ENCODE measurements around the gene GPR108.
A peak's percentile ranks its signal among the peaks of the same experiment; 100 is the strongest.
"Not testable (repeated sequence)": the region's sequence is repeated elsewhere in the genome, so short reads cannot be mapped to it uniquely, and the experiment has no call there.

GPR108 gene

DNA sequence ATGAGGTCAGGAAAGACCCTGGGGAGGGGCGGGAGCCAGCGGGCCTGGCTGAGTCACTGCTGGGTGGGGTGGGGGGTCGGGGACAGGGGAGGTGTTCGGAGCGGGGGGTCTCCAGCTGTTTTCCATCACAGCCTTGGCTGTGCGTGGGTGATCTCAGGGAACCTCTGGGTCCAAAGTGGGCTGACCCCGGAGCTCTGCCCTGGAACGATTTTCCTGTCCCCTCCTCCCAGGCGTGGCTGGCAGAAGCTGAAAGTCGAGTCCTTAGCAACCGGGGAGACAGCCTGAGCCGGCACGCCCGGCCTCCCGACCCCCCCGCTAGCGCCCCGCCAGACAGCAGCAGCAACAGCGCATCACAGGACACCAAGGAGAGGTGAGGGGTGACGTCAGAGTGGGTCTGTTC, 12.7 kb upstream of the GPR108 start:
- ATAC-seq (no peak), DNase-seq (no peak)
- H3K27ac Mint-ChIP-seq = no peak overlapping the region
- peaks cover 51% of the 10 kb centered on the region for H3K36me3 Mint-ChIP-seq (ENCODE audit: low read depth)
- H3K9me3 Mint-ChIP-seq = no peaks in the 10 kb centered on the region
- H3K27me3 Mint-ChIP-seq = no peaks in the 10 kb centered on the region
- H3K4me1 Mint-ChIP-seq = peaks cover 11% of the 10 kb centered on the region
- H3K4me3 Mint-ChIP-seq = no peak overlapping the region

DNA sequence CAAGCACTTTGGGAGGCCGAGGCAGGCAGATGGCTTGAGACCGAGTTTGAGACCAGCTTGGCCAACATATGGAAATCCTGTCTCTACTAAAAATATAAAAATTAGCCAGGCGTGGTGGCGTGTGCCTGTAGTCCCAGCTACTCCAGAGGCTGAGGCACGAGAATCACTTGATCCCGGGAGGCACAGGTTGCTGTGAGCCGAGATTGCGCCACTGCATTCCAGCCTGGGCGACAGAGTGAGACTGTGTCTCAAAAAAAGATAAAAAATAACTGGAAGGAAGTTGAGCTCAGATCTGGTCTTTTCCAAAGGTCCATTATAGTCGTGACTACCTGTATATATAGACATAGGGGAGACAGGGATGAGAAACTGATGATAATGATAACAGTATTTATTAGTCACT, 11.2 kb upstream of the GPR108 start:
- ATAC-seq, DNase-seq, H3K4me1 Mint-ChIP-seq, H3K27ac Mint-ChIP-seq, H3K4me3 Mint-ChIP-seq, H3K27me3 Mint-ChIP-seq, H3K9me3 Mint-ChIP-seq: not testable (repeated sequence)
- H3K36me3 Mint-ChIP-seq (ENCODE audit: low read depth) = peaks cover 56% of the 10 kb centered on the region

DNA sequence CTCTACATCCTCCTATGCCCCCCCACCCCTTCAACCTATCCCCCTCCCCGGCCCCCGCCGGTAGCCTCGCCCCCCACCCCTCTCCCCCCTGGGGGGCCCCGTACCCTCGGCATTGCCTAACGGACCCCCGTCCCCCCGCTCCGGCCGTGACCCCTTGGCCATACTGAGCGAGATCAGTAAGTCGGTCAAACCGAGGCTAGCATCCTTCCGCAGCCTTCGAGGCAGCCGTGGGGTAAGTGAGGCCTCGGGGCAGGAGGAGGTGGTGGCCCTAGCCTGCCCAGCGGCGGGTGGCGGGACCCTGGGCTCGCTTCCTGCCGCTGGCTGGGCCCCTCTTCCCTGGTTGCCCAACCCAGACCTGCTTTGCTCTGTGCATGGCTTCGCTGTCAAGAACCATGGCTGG, 8.6 kb upstream of the GPR108 start:
- no peaks in the 10 kb centered on the region for H3K27me3 Mint-ChIP-seq
- H3K27ac Mint-ChIP-seq = no peak overlapping the region
- DNase-seq = no peak
- H3K4me3 Mint-ChIP-seq = no peak overlapping the region
- H3K36me3 Mint-ChIP-seq (ENCODE audit: low read depth) = peaks cover 61% of the 10 kb centered on the region
- no peaks in the 10 kb centered on the region for H3K9me3 Mint-ChIP-seq
- H3K4me1 Mint-ChIP-seq = peaks cover 12% of the 10 kb centered on the region
- no peak for ATAC-seq

DNA sequence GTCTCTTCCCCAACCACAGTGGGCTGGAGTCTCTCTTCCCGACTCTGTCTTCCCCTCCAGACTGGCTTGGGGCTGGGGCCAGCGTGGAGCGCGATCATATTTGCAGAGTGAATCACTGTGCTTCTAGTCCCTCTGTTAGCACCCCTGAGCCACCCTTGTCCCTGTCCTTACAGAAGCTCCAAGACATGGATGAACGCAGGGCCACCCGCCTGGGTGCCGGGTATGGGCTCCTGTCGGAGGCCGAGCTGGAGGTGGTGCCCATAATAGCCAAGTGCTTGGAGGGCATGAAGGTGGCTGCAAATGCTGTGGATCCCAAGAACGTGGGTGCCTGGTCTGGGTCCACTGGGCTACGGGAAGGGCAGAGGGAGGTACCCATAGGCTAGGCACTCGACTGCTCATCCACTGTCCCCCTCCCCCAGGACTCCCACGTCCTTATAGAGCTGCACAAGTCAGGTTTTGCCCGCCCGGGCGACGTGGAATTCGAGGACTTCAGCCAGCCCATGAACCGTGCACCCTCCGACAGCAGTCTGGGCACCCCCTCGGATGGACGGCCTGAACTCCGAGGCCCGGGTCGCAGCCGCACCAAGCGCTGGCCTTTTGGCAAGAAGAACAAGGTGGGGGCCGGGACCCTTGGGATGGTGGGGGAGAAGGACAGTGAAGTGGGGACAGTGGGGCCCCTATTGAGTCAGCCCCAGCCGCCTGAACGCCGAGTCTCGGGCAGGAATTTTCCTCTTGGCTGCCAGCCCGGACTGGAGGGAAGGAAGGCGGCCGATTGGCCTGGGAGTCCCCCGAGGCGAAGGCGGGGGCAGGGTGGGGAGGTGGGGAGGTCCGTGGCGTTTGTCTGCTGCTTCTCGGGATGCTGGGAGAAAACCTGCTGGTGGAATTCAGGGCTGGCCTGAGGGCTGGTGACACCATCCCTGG, 7.3 kb upstream of the GPR108 start:
- DNase-seq = no peak
- no peak for ATAC-seq

DNA sequence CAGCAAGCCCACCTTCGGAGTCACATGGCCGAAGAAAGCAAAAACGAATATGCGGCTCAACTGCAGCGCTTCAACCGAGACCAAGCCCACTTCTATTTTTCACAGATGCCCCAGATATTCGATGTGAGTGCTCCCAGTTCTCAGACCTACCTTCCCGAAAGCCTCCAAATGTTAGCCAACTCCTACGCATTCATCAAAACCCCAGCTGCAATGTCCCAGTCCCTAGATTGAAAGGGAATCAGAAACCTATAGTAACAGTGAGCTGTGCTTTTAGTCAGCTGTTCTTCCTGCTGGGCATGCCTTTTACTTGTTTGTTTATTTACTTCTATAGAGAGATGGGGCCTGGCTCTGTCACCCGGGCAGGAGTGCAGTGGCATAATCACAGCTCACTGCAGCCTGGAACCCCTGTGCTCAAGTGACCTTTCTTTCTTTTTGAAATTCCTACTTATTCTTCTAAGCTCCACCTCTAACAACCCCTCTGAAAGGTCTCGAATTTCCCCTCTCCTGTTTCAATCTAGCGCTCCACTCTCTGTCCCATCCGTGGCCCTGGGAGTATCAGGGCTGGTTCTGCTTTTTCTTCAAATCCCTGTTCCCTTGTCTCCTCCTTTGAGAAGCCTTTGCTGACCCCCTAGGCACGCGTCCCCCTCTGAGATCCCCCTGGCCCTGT, 6.5 kb upstream of the GPR108 start:
- Mint-ChIP-seq H3K4me1 (peaks cover 19% of the 10 kb centered on the region), H3K27ac (no peak overlapping the region), H3K9me3 (no peaks in the 10 kb centered on the region), H3K36me3 (ENCODE audit: low read depth) (peaks cover 52% of the 10 kb centered on the region), H3K27me3 (no peaks in the 10 kb centered on the region), H3K4me3 (no peak overlapping the region)
- ATAC-seq (no peak), DNase-seq (no peak)

More for the DNA sequence above, 7.3 kb upstream of the GPR108 start:
- H3K36me3 Mint-ChIP-seq (ENCODE audit: low read depth) = peaks cover 57% of the 10 kb centered on the region
- H3K4me3 Mint-ChIP-seq = no peak overlapping the region
- peaks cover 14% of the 10 kb centered on the region for H3K4me1 Mint-ChIP-seq
- H3K9me3 Mint-ChIP-seq = no peaks in the 10 kb centered on the region
- H3K27me3 Mint-ChIP-seq = no peaks in the 10 kb centered on the region
- no peak overlapping the region for H3K27ac Mint-ChIP-seq

DNA sequence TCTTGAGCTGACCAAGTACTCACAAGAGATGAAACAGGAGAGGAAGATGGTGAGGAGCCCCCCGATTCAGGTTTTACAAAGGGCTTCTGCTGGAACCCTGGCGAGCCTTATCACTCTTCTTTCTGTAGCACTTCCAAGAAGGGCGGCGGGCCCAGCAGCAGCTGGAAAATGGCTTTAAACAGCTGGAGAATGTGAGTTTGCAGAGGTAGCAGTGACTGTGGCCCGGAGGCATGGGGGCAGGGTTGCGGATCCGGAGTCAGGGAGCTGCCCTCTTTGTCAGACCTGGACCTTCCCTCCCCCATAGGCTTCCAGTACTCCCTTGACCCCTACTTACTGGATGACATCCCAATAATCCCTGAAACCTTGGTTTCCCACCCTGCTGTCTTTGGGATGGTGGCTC, 5.7 kb upstream of the GPR108 start:
- ATAC-seq (no peak), DNase-seq (no peak)
- H3K27me3 Mint-ChIP-seq = no peaks in the 10 kb centered on the region
- H3K36me3 Mint-ChIP-seq (ENCODE audit: low read depth) = peaks cover 47% of the 10 kb centered on the region
- no peak overlapping the region for H3K27ac Mint-ChIP-seq
- peaks cover 27% of the 10 kb centered on the region for H3K4me1 Mint-ChIP-seq
- no peaks in the 10 kb centered on the region for H3K9me3 Mint-ChIP-seq
- H3K4me3 Mint-ChIP-seq = no peak overlapping the region

DNA sequence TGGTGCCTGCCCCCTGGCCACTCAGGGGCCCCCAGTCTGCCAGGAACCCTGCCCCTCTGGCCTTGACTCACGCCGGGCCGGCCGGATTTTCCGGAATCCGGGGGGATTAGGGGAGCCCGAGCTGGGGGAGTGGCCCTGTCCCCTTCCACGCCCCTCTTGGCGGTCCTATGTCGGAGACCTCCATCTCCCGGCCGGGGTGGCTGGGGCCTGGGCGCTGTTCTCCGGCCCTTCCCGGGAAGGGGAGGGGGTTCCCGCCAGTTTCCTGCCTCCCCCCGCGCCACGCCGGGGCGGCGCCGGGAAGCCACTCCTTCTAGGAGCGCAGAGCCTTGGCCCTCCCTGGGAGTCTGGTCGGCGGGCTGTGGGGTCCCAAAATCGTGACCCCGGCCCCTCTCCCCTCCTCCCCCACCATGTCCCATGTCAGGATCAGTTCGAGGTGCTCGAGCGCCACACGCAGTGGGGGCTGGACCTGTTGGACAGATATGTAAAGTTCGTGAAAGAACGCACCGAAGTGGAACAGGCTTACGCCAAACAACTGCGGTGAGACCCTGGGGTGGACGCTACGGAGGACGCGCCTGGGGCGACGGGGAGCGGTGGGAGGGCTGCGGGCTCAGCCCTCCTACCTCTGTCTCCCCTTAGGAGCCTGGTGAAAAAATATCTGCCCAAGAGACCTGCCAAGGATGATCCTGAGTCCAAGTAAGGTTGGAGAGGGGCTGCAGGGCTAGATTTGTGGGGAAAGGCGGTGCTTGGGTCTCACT, 3.4 kb upstream of the GPR108 start:
- peaks cover 42% of the 10 kb centered on the region for H3K4me1 Mint-ChIP-seq
- H3K9me3 Mint-ChIP-seq = no peaks in the 10 kb centered on the region
- peak overlapping the region; percentile 91 for H3K4me3 Mint-ChIP-seq
- H3K27ac Mint-ChIP-seq = peak overlapping the region; percentile 46
- peaks cover 38% of the 10 kb centered on the region for H3K36me3 Mint-ChIP-seq (ENCODE audit: low read depth)
- DNase-seq (peak; percentile 41), ATAC-seq (no peak)
- no peaks in the 10 kb centered on the region for H3K27me3 Mint-ChIP-seq

DNA sequence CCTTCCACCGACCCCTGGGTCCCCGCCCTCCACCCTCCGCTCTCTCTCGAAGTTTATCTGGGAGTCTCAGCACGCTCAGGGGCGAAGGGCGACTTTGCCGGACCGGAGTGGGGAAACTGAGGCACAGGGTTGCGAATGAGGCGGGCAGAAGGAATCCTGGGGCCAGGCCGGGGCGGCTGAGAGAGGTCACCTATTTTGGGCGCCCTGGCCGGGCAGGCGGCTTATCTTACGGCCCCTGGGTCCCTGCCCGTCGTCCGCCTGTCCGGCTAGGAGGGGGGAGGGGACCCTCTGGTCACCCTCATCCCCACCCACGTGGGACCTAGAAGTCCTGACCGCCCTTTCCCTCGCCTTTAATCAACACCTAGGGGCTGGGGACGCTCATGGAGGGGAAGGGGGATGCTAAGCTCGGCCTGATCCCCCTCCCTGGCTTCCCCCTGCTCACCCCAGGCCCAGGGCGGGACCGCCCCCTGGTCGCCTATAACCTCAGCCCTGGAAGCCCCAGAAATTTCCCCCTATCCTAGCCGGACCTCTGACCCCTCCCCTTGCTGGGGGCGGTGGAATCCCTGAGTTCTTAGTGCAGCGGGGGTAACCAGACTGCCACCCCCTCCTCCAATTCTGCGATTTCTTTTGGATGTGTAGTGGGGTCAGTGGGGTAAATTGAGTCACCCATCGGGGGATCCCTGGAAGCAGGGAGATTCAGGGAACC, 2.7 kb upstream of the GPR108 start:
- Mint-ChIP-seq H3K27ac (no peak overlapping the region), H3K36me3 (ENCODE audit: low read depth) (peaks cover 33% of the 10 kb centered on the region)
- no peak for ATAC-seq

DNA sequence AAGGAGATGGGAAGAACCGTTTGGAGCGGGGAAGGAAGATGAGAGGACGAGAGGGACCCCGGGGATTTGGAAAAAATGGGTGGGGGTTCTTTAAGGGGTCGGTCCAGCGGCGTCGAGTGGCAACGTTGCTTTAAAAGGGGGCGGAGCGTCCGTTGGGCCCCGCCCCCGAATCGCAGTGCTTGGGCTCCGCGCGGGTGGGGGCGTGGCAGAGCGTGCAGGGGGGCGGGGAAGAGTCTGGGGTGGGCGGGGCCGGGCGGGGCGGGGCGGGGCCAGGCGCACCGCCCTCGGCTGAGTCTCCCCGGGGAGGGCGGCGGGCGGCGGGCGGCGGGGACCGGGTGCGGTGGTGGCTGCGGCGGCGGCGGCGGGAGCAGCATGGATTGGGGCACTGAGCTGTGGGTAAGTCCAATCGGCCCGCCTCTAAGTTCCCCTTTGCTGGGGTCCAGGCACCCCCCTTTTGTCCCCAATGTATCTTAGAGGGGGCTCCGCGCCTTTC, 2.1 kb upstream of the GPR108 start, which contains the start of gene TRIP10:
TRIP10 (plus strand) TSS at position 291 of the 493 bp plus-strand sequence; CDS start at position 373, 82 bp downstream.
- H3K27ac Mint-ChIP-seq = peak within 1 kb of the TSS; percentile 92
- ATAC-seq = no peak
- no peaks in the 10 kb centered on the region for H3K9me3 Mint-ChIP-seq
- H3K4me1 Mint-ChIP-seq = peaks cover 48% of the 10 kb centered on the region
- peak; percentile 84 for DNase-seq
- no peaks in the 10 kb centered on the region for H3K27me3 Mint-ChIP-seq
- peak within 1 kb of the TSS; percentile 91 for H3K4me3 Mint-ChIP-seq
- H3K36me3 Mint-ChIP-seq (ENCODE audit: low read depth) = peaks cover 32% of the 10 kb centered on the region

More for the DNA sequence above, 2.7 kb upstream of the GPR108 start:
- Mint-ChIP-seq H3K9me3 (no peaks in the 10 kb centered on the region), H3K27me3 (no peaks in the 10 kb centered on the region), H3K4me1 (peaks cover 48% of the 10 kb centered on the region), H3K4me3 (peak overlapping the region; percentile 91)
- peak; percentile 58 for DNase-seq

DNA sequence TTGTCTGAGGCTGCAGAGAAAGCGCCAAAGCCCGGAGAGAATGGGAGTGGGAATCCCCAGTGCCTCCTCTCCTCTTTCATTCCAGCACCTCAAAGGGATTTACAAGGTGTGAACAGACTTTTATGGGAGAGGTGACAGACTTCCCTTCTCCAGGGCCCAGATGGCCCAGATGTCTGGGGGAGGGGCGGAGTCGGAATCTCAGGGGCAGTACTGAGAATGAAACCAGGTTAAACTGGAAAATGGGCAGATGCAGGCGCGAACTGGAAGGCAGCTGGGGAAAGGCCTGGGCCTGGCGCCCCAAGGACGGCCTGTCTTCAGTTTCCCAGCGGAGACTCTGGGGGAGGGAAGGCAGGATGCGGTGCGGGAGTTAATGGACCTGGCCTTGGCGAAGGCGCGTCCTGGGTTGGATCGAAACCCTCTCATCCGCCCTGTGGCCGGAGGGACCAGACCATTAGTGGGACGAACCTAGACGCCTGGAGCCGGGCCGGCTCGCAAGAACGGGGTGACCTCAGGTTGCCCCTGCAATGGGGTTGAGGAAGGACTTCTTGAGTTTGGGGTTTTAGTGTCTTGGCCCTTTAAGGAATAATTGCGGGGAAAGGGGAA, 1.5 kb upstream of the GPR108 start:
- no peaks in the 10 kb centered on the region for H3K9me3 Mint-ChIP-seq
- ATAC-seq = no peak
- H3K4me1 Mint-ChIP-seq = peaks cover 48% of the 10 kb centered on the region
- peak overlapping the region; percentile 92 for H3K27ac Mint-ChIP-seq
- peak overlapping the region; percentile 91 for H3K4me3 Mint-ChIP-seq
- DNase-seq = peak; percentile 38
- peaks cover 27% of the 10 kb centered on the region for H3K36me3 Mint-ChIP-seq (ENCODE audit: low read depth)
- H3K27me3 Mint-ChIP-seq = no peaks in the 10 kb centered on the region

DNA sequence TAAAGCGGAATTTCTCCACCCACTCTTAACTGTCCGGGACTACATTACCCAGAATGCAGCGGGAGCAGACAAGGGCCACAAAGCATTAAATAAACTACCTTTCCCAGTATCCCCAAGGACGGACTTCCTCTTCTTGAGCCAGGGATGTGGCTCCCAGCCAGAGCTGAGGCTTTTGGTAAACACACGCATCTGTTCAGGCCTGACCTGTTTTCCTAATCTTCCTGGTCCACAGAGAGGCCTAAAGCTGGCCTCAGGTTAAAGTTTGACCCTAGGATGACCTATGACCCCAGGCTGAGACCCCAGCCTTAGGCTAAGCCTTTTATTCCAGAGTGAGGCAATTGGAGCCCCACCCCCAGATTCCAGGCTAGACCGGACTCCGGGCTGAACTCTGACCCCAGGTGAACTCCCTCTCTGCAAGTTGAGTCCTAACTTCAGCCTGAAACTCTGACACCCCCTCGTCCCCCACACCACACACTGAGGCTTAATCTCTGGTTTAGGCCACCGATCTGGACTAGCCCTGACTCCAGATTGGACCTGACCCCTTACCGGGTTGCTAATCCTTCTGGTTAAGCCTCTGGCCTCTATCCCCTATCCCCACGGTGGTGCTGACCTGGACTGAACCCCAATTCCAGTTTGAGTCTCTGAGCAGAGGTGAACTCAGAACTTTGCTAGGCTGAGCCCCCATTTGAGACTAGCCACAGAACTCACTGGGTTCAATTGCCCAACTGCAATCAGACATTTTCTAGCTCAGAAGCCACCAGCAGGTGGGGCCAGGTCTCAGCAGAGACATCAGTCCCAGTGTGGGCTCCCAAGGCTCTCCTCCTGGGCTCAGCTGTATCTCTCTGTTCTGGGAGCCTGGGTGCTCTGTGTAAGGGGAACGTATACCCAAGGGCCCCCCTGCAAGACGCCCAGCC, 750 bp upstream of the GPR108 start:
- DNase-seq (peak; percentile 80), ATAC-seq (peak; percentile 38)
- Mint-ChIP-seq H3K27ac (peak overlapping the region; percentile 92), H3K36me3 (ENCODE audit: low read depth) (peaks cover 23% of the 10 kb centered on the region), H3K4me1 (peaks cover 48% of the 10 kb centered on the region), H3K9me3 (no peaks in the 10 kb centered on the region), H3K27me3 (no peaks in the 10 kb centered on the region), H3K4me3 (peak overlapping the region; percentile 91)

DNA sequence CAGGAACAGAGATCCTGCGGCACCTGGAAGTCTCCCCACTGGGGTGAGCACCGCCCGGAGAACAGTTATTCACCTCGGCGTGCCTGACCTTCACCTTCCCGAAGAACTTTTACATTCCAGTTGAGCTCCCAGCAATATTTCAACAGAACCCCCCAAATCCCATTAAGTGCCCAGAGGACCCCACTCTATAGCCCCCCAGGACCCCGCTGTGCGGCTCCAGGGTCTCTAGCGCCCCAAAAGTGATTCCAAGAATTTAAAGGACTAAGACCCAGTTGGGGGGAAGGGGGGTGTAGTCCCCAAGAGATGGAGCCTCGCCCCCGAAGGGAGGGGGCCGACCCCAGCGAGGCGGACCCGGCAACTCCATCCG, 480 bp downstream of the GPR108 start:
- DNase-seq = no peak
- H3K27ac Mint-ChIP-seq = peak overlapping the region; percentile 93
- H3K27me3 Mint-ChIP-seq = no peaks in the 10 kb centered on the region
- H3K36me3 Mint-ChIP-seq (ENCODE audit: low read depth) = peaks cover 15% of the 10 kb centered on the region
- no peak for ATAC-seq
- peak overlapping the region; percentile 91 for H3K4me3 Mint-ChIP-seq
- peaks cover 45% of the 10 kb centered on the region for H3K4me1 Mint-ChIP-seq
- no peaks in the 10 kb centered on the region for H3K9me3 Mint-ChIP-seq
